Adrenal gland (tissue), 5 donors: Measurements from ENCODE around the gene DPM2.

ENCODE experiments used
- CTCF ChIP-seq, 6 experiments: fragments of 450-650 bp in 4 of 6; fragments of 200-600 bp in 2 of 6; sonication (generic) in 1 of 6; IDR thresholded peaks; 1 replicate in 5 of 6; 2 replicates in 1 of 6; pipeline versions ENCODE4 v1.5.1 to v1.8.0; 2016 to 2021; ENCODE audit warnings: antibody characterized with exemption in 6 of 6, mild to moderate bottlenecking in 2 of 6, moderate library complexity in 1 of 6
- POLR2A ChIP-seq, 2 donors: fragments of 450-650 bp; IDR thresholded peaks; one replicate each; pipeline ENCODE4 v1.6.1; 2017; ENCODE audit warnings: antibody characterized with exemption in 2 of 2, mild to moderate bottlenecking in 2 of 2, moderate library complexity in 1 of 2
- donor health status: DM: no; HTN: no; CAD: no.

GRCh38 chr9:127945942-127946341 lies 8.3 kb upstream of the DPM2 start:
- TF ChIP-seq CTCF (IDR thresholded peaks at IDR 0.05) (no peak), POLR2A (IDR thresholded peaks at IDR 0.05) (no peak)
